Endothelial cell of umbilical vein (primary cell): ENCODE results near the gene COL15A1. TPM values are rescaled to one million over a fixed set of nuclear protein-coding genes. Genes with fewer than 3 reads are reported as not detected.

Experiments used
- BruUV-seq: library from RNA; stranded (reverse); fragments of 400-500 nt; replicated peaks from 2 replicates; lab custom pipeline; 2021; lab: Mats Ljungman, UMichigan
- CTCF ChIA-PET: fragments of 300-600, 350-600 bp; sonication (Branson Sonifier 250); formaldehyde crosslinking; loops from one replicate; lab custom pipeline; 2021; ENCODE audit warnings: antibody characterized with exemption, inconsistent platforms; lab: Charles Lee
- POLR2A ChIA-PET: fragments of 300-600, 350-600 bp; sonication (Branson Sonifier 250); formaldehyde crosslinking; loops from one replicate; lab custom pipeline; 2021; ENCODE audit warnings: antibody characterized with exemption, inconsistent platforms; lab: Charles Lee
- DNase-seq: peaks from one replicate; pipeline ENCODE4 v3.0.0-alpha.2; 2011; ENCODE audit warnings: low read depth, low spot score
- FAIRE-seq: peaks from 2 replicates; lab custom pipeline; 2011; peaks lifted over from hg19 to GRCh38; lab: Jason Lieb, UNC
- H2AFZ ChIP-seq: 2 replicates; pipeline ENCODE4 v1.6.0; 2012; ENCODE audit warnings: low read depth, low read length, control low read depth, inconsistent platforms
- H3K27ac ChIP-seq: 2 replicates; pipeline ENCODE4 v1.5.1; 2011; ENCODE audit warnings: low read depth, mild to moderate bottlenecking, control low read depth, low read length, moderate library complexity; ENCODE audit not compliant: insufficient read depth
- H3K27me3 ChIP-seq, 2 experiments: 2 replicates each; pipeline versions ENCODE4 v1.6.0 to v1.6.1; 2011; ENCODE audit warnings: low read length in 2 of 2, mixed read lengths in 1 of 2; ENCODE audit not compliant: control insufficient read depth in 2 of 2, insufficient read depth in 2 of 2
- H3K36me3 ChIP-seq, 2 experiments: 2 replicates in 1 of 2; 3 replicates in 1 of 2; pipeline ENCODE4 v1.5.1; 2011; ENCODE audit warnings: low read length in 2 of 2, mild to moderate bottlenecking in 1 of 2, moderate library complexity in 1 of 2; ENCODE audit not compliant: control insufficient read depth in 2 of 2, insufficient read depth in 2 of 2; ENCODE audit errors: extremely low read depth in 1 of 2
- H3K4me1 ChIP-seq: 3 replicates; pipeline ENCODE4 v1.5.1; 2011; ENCODE audit warnings: mild to moderate bottlenecking, low read length; ENCODE audit not compliant: control insufficient read depth, insufficient read depth; ENCODE audit errors: extremely low read depth
- H3K4me2 ChIP-seq: 2 replicates; pipeline ENCODE4 v1.6.1; 2011; ENCODE audit warnings: low read length, control low read depth, mixed read lengths; ENCODE audit not compliant: insufficient read depth
- H3K4me3 ChIP-seq, 3 experiments: fragments of 200-600 bp in 1 of 3; sonication (generic), shearing (Covaris generic) in 1 of 3; replicated peaks in 1 of 3; 2 replicates each; pipeline ENCODE4 v1.5.1; 2011 to 2016; ENCODE audit warnings: control low read depth in 3 of 3, low read length in 3 of 3, mild to moderate bottlenecking in 2 of 3, inconsistent platforms in 1 of 3, low read depth in 1 of 3, moderate library complexity in 1 of 3; ENCODE audit not compliant: insufficient read depth in 1 of 3
- H3K79me2 ChIP-seq: 2 replicates; pipeline ENCODE4 v1.6.0; 2012; ENCODE audit warnings: low read length, inconsistent platforms; ENCODE audit not compliant: control insufficient read depth, insufficient read depth
- H3K9ac ChIP-seq: replicated peaks from 2 replicates; pipeline ENCODE3; 2011; ENCODE audit warnings: low read length, control low read depth; ENCODE audit not compliant: insufficient read depth; ENCODE audit errors: extremely low read depth
- H3K9me1 ChIP-seq: replicated peaks from 3 replicates; pipeline ENCODE4 v1.6.0; 2011; ENCODE audit warnings: mild to moderate bottlenecking, low read length; ENCODE audit not compliant: control insufficient read depth, insufficient read depth; ENCODE audit errors: extremely low read depth
- H3K9me3 ChIP-seq: replicated peaks from 2 replicates; pipeline ENCODE4 v1.5.1; 2012; ENCODE audit warnings: low read length, inconsistent platforms; ENCODE audit not compliant: control insufficient read depth, insufficient read depth
- H4K20me1 ChIP-seq: replicated peaks from 2 replicates; pipeline ENCODE3; 2011; ENCODE audit warnings: mild to moderate bottlenecking, low read length; ENCODE audit not compliant: control insufficient read depth, insufficient read depth; ENCODE audit errors: extremely low read depth
- CTCF ChIP-seq, 2 donors: IDR thresholded peaks; 1 replicate in 1 of 2; 2 replicates in 1 of 2; pipeline ENCODE4 v1.5.1; 2011; ENCODE audit warnings: low read length in 2 of 2, mild to moderate bottlenecking in 2 of 2, moderate library complexity in 2 of 2, control low read depth in 1 of 2, inconsistent platforms in 1 of 2, low read depth in 1 of 2; ENCODE audit not compliant: insufficient read depth in 1 of 2; ENCODE audit errors: extremely low read depth in 1 of 2
- EZH2 ChIP-seq: IDR thresholded peaks from 2 replicates; pipeline ENCODE4 v1.6.1; 2012; ENCODE audit warnings: borderline replicate concordance, low read depth, mild to moderate bottlenecking, moderate library complexity, low read length, inconsistent platforms; ENCODE audit not compliant: severe bottlenecking
- FOS ChIP-seq: IDR thresholded peaks from 2 replicates; pipeline ENCODE4 v1.6.1; 2011; ENCODE audit warnings: mild to moderate bottlenecking, low read length, moderate library complexity, borderline replicate concordance; ENCODE audit not compliant: insufficient read depth
- GATA2 ChIP-seq: IDR thresholded peaks from 2 replicates; pipeline ENCODE4 v1.7.0; 2011; ENCODE audit warnings: low read depth, mild to moderate bottlenecking, moderate library complexity, mixed read lengths, low read length; ENCODE audit not compliant: insufficient read length, insufficient read depth
- JUN ChIP-seq: IDR thresholded peaks from 2 replicates; pipeline ENCODE4 v1.6.1; 2011; ENCODE audit warnings: borderline replicate concordance, low read depth; ENCODE audit not compliant: insufficient read length, insufficient read depth
- MAX ChIP-seq: IDR thresholded peaks from 2 replicates; pipeline ENCODE4 v1.6.1; 2011; ENCODE audit not compliant: insufficient read depth, insufficient read length
- MYC ChIP-seq: IDR thresholded peaks from one replicate; pipeline ENCODE4 v1.6.1; 2011; ENCODE audit warnings: mild to moderate bottlenecking, low read depth, low read length
- POLR2A ChIP-seq: IDR thresholded peaks from 2 replicates; pipeline ENCODE4 v1.6.1; 2012; ENCODE audit warnings: low read depth, mild to moderate bottlenecking, control low read depth, low read length
- POLR2AphosphoS5 ChIP-seq: IDR thresholded peaks from 2 replicates; pipeline ENCODE4 v1.6.1; 2012; ENCODE audit warnings: low read depth, mild to moderate bottlenecking, control low read depth, low read length, moderate library complexity; ENCODE audit not compliant: insufficient read depth
- dilution Hi-C: fragments of 300-500 bp; cut with MboI; formaldehyde crosslinking; loops from one replicate; pipeline ENCODE4 v1.15.0; 2019; ENCODE audit warnings: low sequenced_read_pairs; ENCODE audit not compliant: extremely low pct_ligation_motif_present
- intact Hi-C: fragments of 100-400 bp; cut with micrococcal nuclease; formaldehyde crosslinking; loops from one replicate; pipeline ENCODE4 v1.10.0; 2022
- polyA plus RNA-seq, 4 experiments: library from polyadenylated mRNA; depleted of rRNA in 3 of 4; stranded (reverse) in 3 of 4; unstranded in 1 of 4; fragments of >200 nt; gene quantifications; 2 replicates each; pipeline versions ENCODE4 v1.2.1 to v1.2.3, GENCODE V29; 2011 to 2012; ENCODE audit warnings: missing spikeins in 1 of 4
- total RNA-seq: library from RNA; stranded (reverse); gene quantifications from 2 replicates; pipeline ENCODE4 v1.2.3, GENCODE V29; 2021

COL15A1 gene
- total and polyA plus RNA-seq, 2 donors (not counting 3 experiments of a cell fraction or from before 2014, with no cell fraction given) = not detected

GRCh38 chr9:98973576-98973975, 29.9 kb downstream of the COL15A1 start:
- intact Hi-C loops (no loop called here), dilution Hi-C loops (no loop called here)

GRCh38 chr9:98974106-98974505, 30.4 kb downstream of the COL15A1 start:
- no peaks in the 10 kb centered on the region for H3K9me1 ChIP-seq
- DNase-seq = no peak
- no TSS peak for BruUV-seq
- dilution Hi-C loops = no loop called here
- intact Hi-C loops = no loop called here
- H3K36me3 ChIP-seq = no peaks in the 10 kb centered on the region
- H3K9ac ChIP-seq = no peak overlapping the region
- POLR2A ChIA-PET = no interaction called here
- H3K4me1 ChIP-seq = no peaks in the 10 kb centered on the region
- H3K9me3 ChIP-seq = no peaks in the 10 kb centered on the region
- H2AFZ ChIP-seq = no peak overlapping the region
- H4K20me1 ChIP-seq = no peaks in the 10 kb centered on the region
- H3K79me2 ChIP-seq = no peaks in the 10 kb centered on the region
- peaks cover 0 to 3% of the 10 kb centered on the region in 2 experiments for H3K27me3 ChIP-seq
- no peak overlapping the region for H3K4me2 ChIP-seq
- no peak for TF ChIP-seq MAX
- TF ChIP-seq EZH2 = no peak
- TF ChIP-seq GATA2 = no peak
- no peak for TF ChIP-seq JUN
- TF ChIP-seq POLR2AphosphoS5 = no peak
- no peak for TF ChIP-seq POLR2A
- TF ChIP-seq FOS = no peak
- no peak for TF ChIP-seq CTCF (IDR thresholded peaks at IDR 0.05; ENCODE audit: extremely low read depth in 1 of 2, insufficient read depth in 1 of 2, low read depth in 1 of 2, low read length in 2 of 2)
- no peak for TF ChIP-seq MYC
- FAIRE-seq = no peak
- CTCF ChIA-PET = interaction anchor here (0.8 to 1.8 kb wide), 6 partner anchors 25 to 167 kb away, joined by 3 to 5 read pairs (median 4); no protein-coding TSS in a partner anchor
- H3K27ac ChIP-seq = no peak overlapping the region
- H3K4me3 ChIP-seq = no peak overlapping the region

More at GRCh38 chr9:98973576-98973975, 29.9 kb downstream of the COL15A1 start:
- Histone ChIP-seq H3K79me2 (no peaks in the 10 kb centered on the region), H3K36me3 (no peaks in the 10 kb centered on the region), H3K4me3 (no peak overlapping the region), H3K9ac (no peak overlapping the region), H2AFZ (no peak overlapping the region), H3K27ac (no peak overlapping the region), H3K4me1 (no peaks in the 10 kb centered on the region), H3K9me3 (no peaks in the 10 kb centered on the region), H3K9me1 (no peaks in the 10 kb centered on the region), H4K20me1 (no peaks in the 10 kb centered on the region), H3K27me3 (peaks cover 0 to 3% of the 10 kb centered on the region in 2 experiments), H3K4me2 (no peak overlapping the region)
- ChIA-PET POLR2A (no interaction called here), CTCF (interaction anchor here (0.9 to 1.8 kb wide), 4 partner anchors 25 to 167 kb away, joined by 3 to 4 read pairs (median 4); no protein-coding TSS in a partner anchor)
- DNase-seq (no peak), FAIRE-seq (no peak)
- no TSS peak for BruUV-seq
- TF ChIP-seq JUN (no peak), EZH2 (no peak), FOS (no peak)
